Measurements from ENCODE around the gene PHACTR3. TPM values are rescaled to one million over a fixed set of nuclear protein-coding genes. Genes with fewer than 3 reads are reported as not detected.

The PHACTR3 gene
- total and polyA plus RNA-seq, 2 experiments from 2014 or later: 0.45 to 0.61 TPM

GRCh38 chr20:59706400-59706693 lies 102.0 kb downstream of the PHACTR3 start (continued):
- TF ChIP-seq REST (IDR thresholded peaks at IDR 0.05; ENCODE audit: unreplicated experiment) (no peak), ZNF462 (CRISPR knock-in tag; IDR thresholded peaks at IDR 0.05) (no peak)

GRCh38 chr20:59708326-59708725 lies 104.0 kb downstream of the PHACTR3 start:
- peaks cover 19% of the 10 kb centered on the region for H3K9me3 Mint-ChIP-seq
- TF ChIP-seq ZNF114 (CRISPR knock-in tag; IDR thresholded peaks at IDR 0.05) (no peak), CREB1 (CRISPR knock-in tag; IDR thresholded peaks at IDR 0.05; ENCODE audit: low read depth) (no peak), EZH2phosphoT487 (IDR thresholded peaks at IDR 0.05; ENCODE audit: unreplicated experiment) (no peak)
- ATAC-seq: no peak

More at GRCh38 chr20:59708326-59708725, 104.0 kb downstream of the PHACTR3 start:
- no peak overlapping the region for H3K27ac Mint-ChIP-seq
- H3K36me3 ChIP-seq (ENCODE audit: insufficient read depth): no peaks in the 10 kb centered on the region
- no peak for DNase-seq (ENCODE audit: low spot score)
- H3K27me3 ChIP-seq (ENCODE audit: insufficient read depth): no peaks in the 10 kb centered on the region
- no peaks in the 10 kb centered on the region for H3K4me1 ChIP-seq (ENCODE audit: insufficient read depth)
- no peak overlapping the region for H3K27ac ChIP-seq (ENCODE audit: low read depth)
- peaks cover 3% of the 10 kb centered on the region for H3K27me3 Mint-ChIP-seq (ENCODE audit: insufficient read depth, low read depth, poor library complexity)
- no peaks in the 10 kb centered on the region; the same call in 2 of the 3 replicates for H3K36me3 Mint-ChIP-seq (ENCODE audit: low read depth)
- H3K4me3 ChIP-seq: no peak overlapping the region
- no peak overlapping the region for H3K4me3 Mint-ChIP-seq
- H3K4me1 Mint-ChIP-seq: peaks cover 10% of the 10 kb centered on the region
- H3K79me2 ChIP-seq (replicated peaks; ENCODE audit: insufficient read depth): no peaks in the 10 kb centered on the region
- no peaks in the 10 kb centered on the region for H4K20me1 ChIP-seq (replicated peaks; ENCODE audit: insufficient read depth)
- H2AFZ ChIP-seq: no peak overlapping the region
- H3F3A ChIP-seq (replicated peaks; ENCODE audit: low read depth): no peaks in the 10 kb centered on the region
- H3K4me2 ChIP-seq: no peak overlapping the region
- H3K9me2 ChIP-seq (ENCODE audit: insufficient read depth): no peaks in the 10 kb centered on the region
